ENCODE measurements around the gene ABTB2.

ABTB2 gene

DNA sequence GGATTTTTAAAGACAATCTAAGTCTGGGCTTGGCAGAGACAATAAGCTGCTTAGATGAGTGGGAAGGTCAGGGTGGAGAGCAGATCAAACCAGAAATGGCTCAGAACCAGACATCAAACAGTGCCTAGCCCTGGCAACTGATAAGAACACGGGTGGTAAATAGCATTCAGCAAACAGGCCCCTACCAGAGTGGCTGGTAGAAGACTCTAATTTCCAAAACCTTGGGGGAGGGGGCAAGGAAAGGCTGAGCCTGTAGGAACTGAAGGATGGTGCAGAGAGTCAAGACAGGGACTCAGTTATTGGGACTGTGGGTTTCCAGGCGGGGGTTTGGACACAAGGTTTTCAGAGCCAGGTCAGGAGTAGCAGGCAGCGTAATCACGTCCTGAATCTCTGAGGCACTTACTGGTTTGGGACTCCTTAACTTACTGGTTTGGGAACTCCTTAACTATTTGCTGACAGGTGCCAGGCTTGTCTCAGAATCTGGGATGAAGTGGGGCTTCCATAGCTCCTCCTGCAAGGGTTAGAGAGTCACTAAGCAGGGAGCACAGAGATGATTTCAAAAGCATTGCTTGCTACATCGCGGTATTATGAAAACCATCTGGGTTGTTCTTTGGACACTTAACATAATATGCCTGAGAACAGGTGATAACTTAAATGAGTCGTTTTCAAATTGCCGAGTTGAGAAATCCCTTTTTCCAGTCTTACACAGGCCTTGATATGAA is 5.7 kb upstream of the ABTB2 start:
- no peak overlapping the region for H3K9ac ChIP-seq (ENCODE audit: low read depth, low read length, poor library complexity)
- H2BK12ac ChIP-seq (ENCODE audit: low read length), result no peak overlapping the region
- H3K4me3 ChIP-seq (ENCODE audit: low read length in 2 of 2), result no peak overlapping the region
- H2AFZ ChIP-seq (ENCODE audit: low read length), result no peak overlapping the region
- no peak overlapping the region for H2BK5ac ChIP-seq (ENCODE audit: low read length)
- no CpG with 5 or more reads among the region's 8 CpGs for WGBS, 2 donors (ENCODE audit: extremely low coverage in 2 of 2, insufficient read length in 2 of 2, insufficient replicate concordance in 1 of 2)
- DNase-seq (ENCODE audit: low spot score), result no peak
- no peak overlapping the region for H3K18ac ChIP-seq (ENCODE audit: low read length)
- H2BK15ac ChIP-seq (ENCODE audit: low read length), result no peak overlapping the region
- H2BK120ac ChIP-seq (ENCODE audit: low read depth, low read length), result no peak overlapping the region
- no peaks in the 10 kb centered on the region for H3K79me1 ChIP-seq (ENCODE audit: low read depth, low read length)
- H3K4me2 ChIP-seq (ENCODE audit: insufficient read depth, low read length, poor library complexity, severe bottlenecking), result no peak overlapping the region
- H3K27me3 ChIP-seq (ENCODE audit: control insufficient read depth in 3 of 3, insufficient read depth in 3 of 3, low read depth in 1 of 3, low read length in 3 of 3), result peaks cover 0 to 4% (median 3%) of the 10 kb centered on the region in 3 experiments
- H3K23ac ChIP-seq (ENCODE audit: low read depth, low read length, poor library complexity), result no peak overlapping the region
- no peak overlapping the region for H3K27ac ChIP-seq (replicated peaks; ENCODE audit: low read length)
- H3K9me3 ChIP-seq (replicated peaks in 1 of 2; ENCODE audit: control insufficient read depth in 2 of 2, insufficient read depth in 1 of 2, low read depth in 1 of 2, low read length in 2 of 2), result no peaks in the 10 kb centered on the region
- H4K91ac ChIP-seq (ENCODE audit: low read depth, low read length, poor library complexity), result no peak overlapping the region
- H4K8ac ChIP-seq (ENCODE audit: low read depth, low read length), result no peak overlapping the region
- H3K36me3 ChIP-seq (replicated peaks in 1 of 2; ENCODE audit: control insufficient read depth in 2 of 2, insufficient read depth in 2 of 2, low read length in 2 of 2), result no peaks in the 10 kb centered on the region
- H2AK5ac ChIP-seq (ENCODE audit: low read depth, low read length), result no peak overlapping the region
- no peak overlapping the region for H3K14ac ChIP-seq (ENCODE audit: low read length)
- H3K4ac ChIP-seq (ENCODE audit: low read length), result no peak overlapping the region
- H3K4me1 ChIP-seq (ENCODE audit: control insufficient read depth in 2 of 2, insufficient read depth in 1 of 2, low read depth in 1 of 2, low read length in 2 of 2), result peaks cover 4 to 5% of the 10 kb centered on the region in 2 donors

DNA sequence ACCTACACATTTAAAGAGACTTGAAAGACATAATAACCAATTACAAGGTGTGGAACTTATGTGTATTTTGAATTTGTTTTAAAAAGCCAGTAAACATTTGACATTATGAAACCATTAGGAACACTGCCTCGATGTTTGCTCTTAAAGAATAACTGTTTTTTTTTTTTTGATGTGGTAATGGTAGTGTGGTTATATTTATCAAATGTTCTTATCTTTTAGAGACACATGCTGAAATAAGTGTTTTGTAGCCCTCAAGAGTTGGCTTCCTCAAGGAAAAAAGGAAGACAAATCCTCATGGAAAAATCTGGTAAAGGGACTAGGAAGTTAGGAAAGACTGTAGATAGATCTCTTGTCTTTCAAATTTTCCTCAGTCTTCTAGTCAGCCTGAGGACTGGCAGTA is 2.2 kb upstream of the ABTB2 start:
- Histone ChIP-seq H3K9me3 (replicated peaks in 1 of 2; ENCODE audit: control insufficient read depth in 2 of 2, insufficient read depth in 1 of 2, low read depth in 1 of 2, low read length in 2 of 2) (no peaks in the 10 kb centered on the region), H3K14ac (ENCODE audit: low read length) (no peak overlapping the region), H2BK15ac (ENCODE audit: low read length) (no peak overlapping the region), H3K23ac (ENCODE audit: low read depth, low read length, poor library complexity) (no peak overlapping the region), H2AFZ (ENCODE audit: low read length) (no peak overlapping the region), H4K91ac (ENCODE audit: low read depth, low read length, poor library complexity) (no peak overlapping the region), H2AK5ac (ENCODE audit: low read depth, low read length) (no peak overlapping the region), H3K4me1 (ENCODE audit: control insufficient read depth in 2 of 2, insufficient read depth in 1 of 2, low read depth in 1 of 2, low read length in 2 of 2) (peaks cover 15 to 18% of the 10 kb centered on the region in 2 donors), H3K27me3 (ENCODE audit: control insufficient read depth in 3 of 3, insufficient read depth in 3 of 3, low read depth in 1 of 3, low read length in 3 of 3) (peaks cover 3 to 28% (median 5%) of the 10 kb centered on the region in 3 experiments), H3K4me2 (ENCODE audit: insufficient read depth, low read length, poor library complexity, severe bottlenecking) (no peak overlapping the region), H3K18ac (ENCODE audit: low read length) (no peak overlapping the region), H3K4me3 (ENCODE audit: low read length in 2 of 2) (no peak overlapping the region), H2BK12ac (ENCODE audit: low read length) (no peak overlapping the region), H3K36me3 (replicated peaks in 1 of 2; ENCODE audit: control insufficient read depth in 2 of 2, insufficient read depth in 2 of 2, low read length in 2 of 2) (no peaks in the 10 kb centered on the region), H3K27ac (replicated peaks; ENCODE audit: low read length) (no peak overlapping the region), H4K8ac (ENCODE audit: low read depth, low read length) (no peak overlapping the region), H2BK120ac (ENCODE audit: low read depth, low read length) (no peak overlapping the region), H3K9ac (ENCODE audit: low read depth, low read length, poor library complexity) (no peak overlapping the region), H2BK5ac (ENCODE audit: low read length) (no peak overlapping the region), H3K79me1 (ENCODE audit: low read depth, low read length) (no peaks in the 10 kb centered on the region), H3K4ac (ENCODE audit: low read length) (no peak overlapping the region)
- DNase-seq (ENCODE audit: low spot score), result no peak
- no CpG with 5 or more reads among the region's 1 CpG for WGBS, 2 donors (ENCODE audit: extremely low coverage in 2 of 2, insufficient read length in 2 of 2, insufficient replicate concordance in 1 of 2)

DNA sequence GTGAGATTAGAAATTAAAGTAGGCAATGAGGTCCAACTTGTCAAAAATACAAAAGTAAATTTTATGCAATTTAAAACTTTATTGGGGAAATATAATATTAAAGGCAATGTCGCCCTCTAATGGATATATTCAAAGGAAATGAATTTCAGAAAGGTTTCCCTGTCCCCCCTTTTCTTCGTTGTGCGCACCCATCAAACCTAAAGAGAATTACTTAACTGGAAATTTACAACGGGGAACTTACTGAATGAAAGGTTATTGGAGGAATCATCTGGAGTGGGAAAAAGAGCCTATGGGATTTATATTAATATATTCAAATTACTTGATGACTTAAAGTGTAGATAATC is 1.7 kb upstream of the ABTB2 start:
- H4K8ac ChIP-seq (ENCODE audit: low read depth, low read length), result no peak overlapping the region
- no CpG with 5 or more reads among the region's 4 CpGs for WGBS, 2 donors (ENCODE audit: extremely low coverage in 2 of 2, insufficient read length in 2 of 2, insufficient replicate concordance in 1 of 2)

DNA sequence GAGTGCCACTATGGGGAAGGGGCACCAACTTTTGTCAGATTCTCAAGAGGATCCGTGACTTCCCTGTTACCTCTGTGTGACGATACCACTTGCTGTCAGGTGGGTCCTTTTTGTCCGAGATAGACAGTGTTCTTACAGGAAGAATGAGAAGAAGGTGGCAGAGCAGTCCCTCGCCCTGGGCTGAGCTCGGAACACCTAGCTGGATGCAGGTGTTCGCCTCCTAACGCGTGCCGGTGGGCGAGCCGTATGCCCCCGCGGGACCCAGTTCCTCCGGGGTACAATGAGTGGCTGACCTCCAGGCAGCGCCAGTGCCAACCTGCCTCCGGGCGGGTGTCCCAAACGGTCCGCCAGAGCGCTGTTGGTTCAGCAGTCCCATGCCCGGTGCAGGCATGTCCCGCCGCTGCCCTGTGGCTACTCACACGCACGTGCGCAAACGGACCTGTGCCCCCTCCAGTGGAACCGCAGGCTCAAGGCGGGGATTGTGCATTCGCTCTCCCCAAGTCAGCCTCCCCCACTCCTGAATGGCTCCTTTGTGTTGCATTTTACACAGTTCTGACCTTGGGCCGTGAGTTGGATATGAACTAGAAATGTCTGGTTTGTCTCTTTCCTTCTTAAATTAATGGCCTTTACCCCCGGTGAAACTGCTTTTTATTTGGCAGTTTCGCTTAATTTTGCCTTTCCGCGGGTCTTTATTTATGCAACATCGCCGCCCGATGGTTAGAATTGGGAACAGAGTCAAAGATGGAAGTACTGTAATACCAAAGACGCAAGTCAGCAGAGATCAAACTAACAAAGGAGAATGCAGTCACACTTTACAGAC is 1.1 kb upstream of the ABTB2 start:
- H2AK5ac ChIP-seq (ENCODE audit: low read depth, low read length), result peak overlapping the region; percentile 78
- H3K4me3 ChIP-seq (ENCODE audit: low read length in 2 of 2), result peak overlapping the region; percentile 60 to 76
- no peak overlapping the region for H2BK5ac ChIP-seq (ENCODE audit: low read length)
- peak overlapping the region; percentile 59 for H3K23ac ChIP-seq (ENCODE audit: low read depth, low read length, poor library complexity)
- H3K18ac ChIP-seq (ENCODE audit: low read length), result peak overlapping the region; percentile 92
- H3K79me1 ChIP-seq (ENCODE audit: low read depth, low read length), result no peaks in the 10 kb centered on the region
- WGBS, 2 donors (ENCODE audit: extremely low coverage in 2 of 2, insufficient read length in 2 of 2, insufficient replicate concordance in 1 of 2), result no CpG with 5 or more reads among the region's 39 CpGs
- peak overlapping the region; percentile 38 for H2BK15ac ChIP-seq (ENCODE audit: low read length)
- H3K14ac ChIP-seq (ENCODE audit: low read length), result no peak overlapping the region
- peaks cover 3 to 29% (median 5%) of the 10 kb centered on the region in 3 experiments for H3K27me3 ChIP-seq (ENCODE audit: control insufficient read depth in 3 of 3, insufficient read depth in 3 of 3, low read depth in 1 of 3, low read length in 3 of 3)
- DNase-seq (ENCODE audit: low spot score), result peak; percentile 79
- H3K4me1 ChIP-seq (ENCODE audit: control insufficient read depth in 2 of 2, insufficient read depth in 1 of 2, low read depth in 1 of 2, low read length in 2 of 2), result peaks cover 15 to 18% of the 10 kb centered on the region in 2 donors
- peak overlapping the region; percentile 66 for H3K9ac ChIP-seq (ENCODE audit: low read depth, low read length, poor library complexity)
- no peak overlapping the region for H2BK120ac ChIP-seq (ENCODE audit: low read depth, low read length)
- H2AFZ ChIP-seq (ENCODE audit: low read length), result peak overlapping the region; percentile 98
- no peak overlapping the region for H4K8ac ChIP-seq (ENCODE audit: low read depth, low read length)
- H3K4me2 ChIP-seq (ENCODE audit: insufficient read depth, low read length, poor library complexity, severe bottlenecking), result peak overlapping the region; percentile 99
- no peak overlapping the region for H2BK12ac ChIP-seq (ENCODE audit: low read length)
- peak overlapping the region; percentile 53 for H4K91ac ChIP-seq (ENCODE audit: low read depth, low read length, poor library complexity)
- H3K36me3 ChIP-seq (replicated peaks in 1 of 2; ENCODE audit: control insufficient read depth in 2 of 2, insufficient read depth in 2 of 2, low read length in 2 of 2), result no peaks in the 10 kb centered on the region
- no peak overlapping the region for H3K27ac ChIP-seq (replicated peaks; ENCODE audit: low read length)
- peak overlapping the region; percentile 69 for H3K4ac ChIP-seq (ENCODE audit: low read length)
- H3K9me3 ChIP-seq (replicated peaks in 1 of 2; ENCODE audit: control insufficient read depth in 2 of 2, insufficient read depth in 1 of 2, low read depth in 1 of 2, low read length in 2 of 2), result no peaks in the 10 kb centered on the region

More for the DNA sequence above, 1.7 kb upstream of the ABTB2 start:
- no peak overlapping the region for H3K4ac ChIP-seq (ENCODE audit: low read length)
- no peak for DNase-seq (ENCODE audit: low spot score)
- peaks cover 3 to 29% (median 5%) of the 10 kb centered on the region in 3 experiments for H3K27me3 ChIP-seq (ENCODE audit: control insufficient read depth in 3 of 3, insufficient read depth in 3 of 3, low read depth in 1 of 3, low read length in 3 of 3)
- H2AK5ac ChIP-seq (ENCODE audit: low read depth, low read length), result no peak overlapping the region
- peaks cover 15 to 18% of the 10 kb centered on the region in 2 donors for H3K4me1 ChIP-seq (ENCODE audit: control insufficient read depth in 2 of 2, insufficient read depth in 1 of 2, low read depth in 1 of 2, low read length in 2 of 2)
- no peaks in the 10 kb centered on the region for H3K79me1 ChIP-seq (ENCODE audit: low read depth, low read length)
- peak overlapping the region; percentile 99 for H3K4me2 ChIP-seq (ENCODE audit: insufficient read depth, low read length, poor library complexity, severe bottlenecking)
- no peak overlapping the region for H3K23ac ChIP-seq (ENCODE audit: low read depth, low read length, poor library complexity)
- H3K9ac ChIP-seq (ENCODE audit: low read depth, low read length, poor library complexity), result no peak overlapping the region
- no peak overlapping the region for H4K91ac ChIP-seq (ENCODE audit: low read depth, low read length, poor library complexity)
- no peak overlapping the region for H3K27ac ChIP-seq (replicated peaks; ENCODE audit: low read length)
- H3K18ac ChIP-seq (ENCODE audit: low read length), result no peak overlapping the region
- H2BK12ac ChIP-seq (ENCODE audit: low read length), result no peak overlapping the region
- no peak overlapping the region for H2BK5ac ChIP-seq (ENCODE audit: low read length)
- no peak overlapping the region for H3K14ac ChIP-seq (ENCODE audit: low read length)
- no peak overlapping the region for H3K4me3 ChIP-seq (ENCODE audit: low read length in 2 of 2)
- H2BK120ac ChIP-seq (ENCODE audit: low read depth, low read length), result no peak overlapping the region
- H2BK15ac ChIP-seq (ENCODE audit: low read length), result no peak overlapping the region
- no peaks in the 10 kb centered on the region for H3K9me3 ChIP-seq (replicated peaks in 1 of 2; ENCODE audit: control insufficient read depth in 2 of 2, insufficient read depth in 1 of 2, low read depth in 1 of 2, low read length in 2 of 2)
- no peaks in the 10 kb centered on the region for H3K36me3 ChIP-seq (replicated peaks in 1 of 2; ENCODE audit: control insufficient read depth in 2 of 2, insufficient read depth in 2 of 2, low read length in 2 of 2)
- peak overlapping the region; percentile 98 for H2AFZ ChIP-seq (ENCODE audit: low read length)
